ENCODE data around the gene TOLLIP. TPM values are rescaled to one million over a fixed set of nuclear protein-coding genes. Genes with fewer than 3 reads are reported as not detected.

The TOLLIP gene
- total RNA-seq, 1 experiment from 2014 or later = 32.3 TPM

- no peaks in the 10 kb centered on the region for H3K79me1 ChIP-seq (ENCODE audit: insufficient read depth, low read depth, low read length, poor library complexity, severe bottlenecking)
- no peak overlapping the region for H2AK5ac ChIP-seq (ENCODE audit: insufficient read length, low read length)
- H2BK5ac ChIP-seq (ENCODE audit: insufficient read length, low read length) = no peak overlapping the region
- H3K56ac ChIP-seq (ENCODE audit: insufficient read length, low read depth, low read length) = no peak overlapping the region
- H3K4me1 ChIP-seq (ENCODE audit: insufficient read depth, low read length) = no peaks in the 10 kb centered on the region
- H3K36me3 Mint-ChIP-seq (ENCODE audit: insufficient read depth in 1 of 3, low read depth in 3 of 3) = peaks cover 0 to 14% (median 6%) of the 10 kb centered on the region in 3 experiments; a peak in 6 of 7 replicates
- no peaks in the 10 kb centered on the region for H3K9me3 ChIP-seq (ENCODE audit: control insufficient read depth, low read depth, low read length)
- no peak overlapping the region for H2BK20ac ChIP-seq (ENCODE audit: low read depth, low read length, poor library complexity, severe bottlenecking)
- no peak overlapping the region for H2BK120ac ChIP-seq (ENCODE audit: low read depth, low read length, poor library complexity, severe bottlenecking)
- no peak overlapping the region for H3K4me2 ChIP-seq (ENCODE audit: insufficient read depth, insufficient read length, low read length)
- H2BK15ac ChIP-seq (ENCODE audit: low read depth, low read length) = no peak overlapping the region
- TF ChIP-seq, protein P1, sequence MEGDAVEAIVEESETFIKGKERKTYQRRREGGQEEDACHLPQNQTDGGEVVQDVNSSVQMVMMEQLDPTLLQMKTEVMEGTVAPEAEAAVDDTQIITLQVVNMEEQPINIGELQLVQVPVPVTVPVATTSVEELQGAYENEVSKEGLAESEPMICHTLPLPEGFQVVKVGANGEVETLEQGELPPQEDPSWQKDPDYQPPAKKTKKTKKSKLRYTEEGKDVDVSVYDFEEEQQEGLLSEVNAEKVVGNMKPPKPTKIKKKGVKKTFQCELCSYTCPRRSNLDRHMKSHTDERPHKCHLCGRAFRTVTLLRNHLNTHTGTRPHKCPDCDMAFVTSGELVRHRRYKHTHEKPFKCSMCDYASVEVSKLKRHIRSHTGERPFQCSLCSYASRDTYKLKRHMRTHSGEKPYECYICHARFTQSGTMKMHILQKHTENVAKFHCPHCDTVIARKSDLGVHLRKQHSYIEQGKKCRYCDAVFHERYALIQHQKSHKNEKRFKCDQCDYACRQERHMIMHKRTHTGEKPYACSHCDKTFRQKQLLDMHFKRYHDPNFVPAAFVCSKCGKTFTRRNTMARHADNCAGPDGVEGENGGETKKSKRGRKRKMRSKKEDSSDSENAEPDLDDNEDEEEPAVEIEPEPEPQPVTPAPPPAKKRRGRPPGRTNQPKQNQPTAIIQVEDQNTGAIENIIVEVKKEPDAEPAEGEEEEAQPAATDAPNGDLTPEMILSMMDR (conservative IDR thresholded peaks at IDR 0.05) = no peak
- H4K91ac ChIP-seq (ENCODE audit: insufficient read length, low read depth, low read length) = no peak overlapping the region
- H3K79me2 ChIP-seq (ENCODE audit: insufficient read depth, low read length) = no peaks in the 10 kb centered on the region
- WGBS (ENCODE audit: extremely low coverage, insufficient read length, low lambda C conversion rate) = no CpG with 5 or more reads among the region's 33 CpGs
- H3K4me1 Mint-ChIP-seq = peaks cover 5 to 8% of the 10 kb centered on the region in 2 experiments; a peak in 3 of 4 replicates
- no peak overlapping the region for H3K27ac Mint-ChIP-seq
- no peak overlapping the region for H4K5ac ChIP-seq (ENCODE audit: insufficient read length, low read depth, low read length)
- no peak for DNase-seq
- peaks cover 7% of the 10 kb centered on the region for H3K23me2 ChIP-seq (ENCODE audit: insufficient read length, low read depth, low read length, poor library complexity, severe bottlenecking)
- H3K9me3 Mint-ChIP-seq = peaks cover 20 to 31% of the 10 kb centered on the region in 2 experiments
- no peak overlapping the region for H3K4ac ChIP-seq (ENCODE audit: low read depth, low read length)
- no peak overlapping the region for H4K8ac ChIP-seq (replicated peaks; ENCODE audit: insufficient read length, low read depth, low read length)
- H2AFZ ChIP-seq (ENCODE audit: low read length) = no peak overlapping the region
- peaks cover 9% of the 10 kb centered on the region; the same call in 1 of the 2 replicates for H3K27me3 ChIP-seq (ENCODE audit: insufficient read depth, low read length)
- H3K4me3 Mint-ChIP-seq = peak overlapping the region; percentile 50 to 66
- H3K27ac ChIP-seq (ENCODE audit: insufficient read length, low read depth, low read length) = no peak overlapping the region
- no peak overlapping the region for H3K14ac ChIP-seq (ENCODE audit: insufficient read depth, low read length)
- no peak overlapping the region for H3K23ac ChIP-seq (ENCODE audit: insufficient read length, low read depth, low read length)
- H3K18ac ChIP-seq (ENCODE audit: insufficient read length, low read depth, low read length) = no peak overlapping the region
- peaks cover 32% of the 10 kb centered on the region for H3K27me3 Mint-ChIP-seq (ENCODE audit: low read depth)
- no peaks in the 10 kb centered on the region for H4K20me1 ChIP-seq (ENCODE audit: control insufficient read depth, insufficient read depth, insufficient read length)
- H3T11ph ChIP-seq (ENCODE audit: low read length) = no peak overlapping the region
- H3K9ac ChIP-seq (ENCODE audit: extremely low read depth, insufficient read length, low read length) = no peak overlapping the region
- no peak overlapping the region for H2BK12ac ChIP-seq (ENCODE audit: insufficient read length, low read depth, low read length)
Observed at GRCh38 chr11:1338201-1339065, 29.0 kb upstream of the TOLLIP start.

All from H9 (cell line).